ENCODE measurements around the gene VPS26C. TPM values are rescaled to one million over a fixed set of nuclear protein-coding genes. Genes with fewer than 3 reads are reported as not detected.

The VPS26C gene
- total RNA-seq, 1 experiment from 2014 or later = 42.1 TPM

GRCh38 chr21:37183749-37184148, 83.4 kb downstream of the VPS26C start:
- Histone ChIP-seq H3K4me2 (ENCODE audit: low read length) (no peak overlapping the region), H3K9me2 (ENCODE audit: insufficient read depth) (no peaks in the 10 kb centered on the region), H3K36me3 (ENCODE audit: control insufficient read depth in 1 of 2, insufficient read depth in 2 of 2, low read length in 2 of 2) (peaks cover 22 to 43% of the 10 kb centered on the region in 2 experiments; a peak in 3 of 4 replicates), H3K27ac (ENCODE audit: low read depth, low read length) (no peak overlapping the region), H4K20me1 (ENCODE audit: insufficient read depth) (no peaks in the 10 kb centered on the region), H3K4me1 (ENCODE audit: control insufficient read depth in 1 of 2, insufficient read depth in 2 of 2, low read length in 2 of 2) (no peaks in the 10 kb centered on the region), H3K4me3 (replicated peaks in 1 of 2; ENCODE audit: low read depth in 1 of 2, low read length in 2 of 2) (no peak overlapping the region), H3K9me3 (ENCODE audit: control insufficient read depth in 1 of 2, insufficient read depth in 1 of 2, low read depth in 1 of 2, low read length in 2 of 2) (no peaks in the 10 kb centered on the region), H3K79me2 (ENCODE audit: insufficient read depth, low read length) (peaks cover 3% of the 10 kb centered on the region; the same call in 1 of the 2 replicates), H2AFZ (ENCODE audit: low read depth, low read length, poor library complexity, severe bottlenecking) (no peak overlapping the region), H3K27me3 (ENCODE audit: insufficient read depth, low read length) (no peaks in the 10 kb centered on the region), H3K9ac (ENCODE audit: low read length) (no peak overlapping the region)
- intact Hi-C loops (cut with micrococcal nuclease) = no loop called here
- TF ChIP-seq SIN3A (IDR thresholded peaks at IDR 0.05; ENCODE audit: low read depth) = no peak
- no peak for TF ChIP-seq POLR2A (IDR thresholded peaks at IDR 0.05; ENCODE audit: borderline replicate concordance, extremely low read depth, insufficient read depth, insufficient read length)
- no peak for TF ChIP-seq TCF7L2 (IDR thresholded peaks at IDR 0.05; ENCODE audit: borderline replicate concordance, extremely low read depth, insufficient read depth, insufficient read length)
- TF ChIP-seq ELF1 (IDR thresholded peaks at IDR 0.05; ENCODE audit: borderline replicate concordance, low read depth) = no peak
- TF ChIP-seq SRF (IDR thresholded peaks at IDR 0.05; ENCODE audit: low read depth) = no peak
- TF ChIP-seq ZNF274 (IDR thresholded peaks at IDR 0.05; ENCODE audit: low read depth, low read length) = no peak
- no peak for TF ChIP-seq CTCF (IDR thresholded peaks at IDR 0.05 in 2 of 3, conservative IDR thresholded peaks at IDR 0.05 in 1 of 3; ENCODE audit: borderline replicate concordance in 1 of 3, insufficient read depth in 1 of 3, low read depth in 2 of 3, low read length in 2 of 3)
- TF ChIP-seq ATF3 (IDR thresholded peaks at IDR 0.05) = no peak
- TF ChIP-seq EGR1 (IDR thresholded peaks at IDR 0.05; ENCODE audit: low read depth) = no peak
- TF ChIP-seq ZBTB33 (IDR thresholded peaks at IDR 0.05; ENCODE audit: extremely low read depth, insufficient replicate concordance, low read length) = no peak
- TF ChIP-seq POLR2AphosphoS5 (IDR thresholded peaks at IDR 0.05; ENCODE audit: low read depth, low read length) = no peak
- no peak for TF ChIP-seq ZFX (IDR thresholded peaks at IDR 0.05)
- TF ChIP-seq FOSL1 (IDR thresholded peaks at IDR 0.05; ENCODE audit: low read depth) = no peak
- TF ChIP-seq RAD21 (IDR thresholded peaks at IDR 0.05; ENCODE audit: low read depth) = no peak
- no peak for TF ChIP-seq JUND (IDR thresholded peaks at IDR 0.05)
- CTCF ChIA-PET = no interaction called here
- ATAC-seq (no peak), DNase-seq (ENCODE audit: low read depth, low spot score) (no peak)
- RAD21 ChIA-PET (ENCODE audit: low non-redundant PET in 1 of 2, low total read pairs in 2 of 2, uncharacterized antibody in 2 of 2, unreplicated experiment in 2 of 2) = no interaction called here
- no TSS peak for BruUV-seq (replicated peaks)
- POLR2A ChIA-PET = no interaction called here
